Transverse colon (tissue), 4 donors: ENCODE measurements around the gene NELFE. TPM values are rescaled to one million over a fixed set of nuclear protein-coding genes. Genes with fewer than 3 reads are reported as not detected.

Experiments used
- DNase-seq: peaks from one replicate; pipeline ENCODE4 v3.0.0-alpha.2; 2019
- H3K27ac ChIP-seq, 4 donors: fragments of 200-600 bp; sonication (generic); 2 replicates each; pipeline ENCODE4 v1.5.1; 2016 to 2018; ENCODE audit warnings: inconsistent platforms in 4 of 4
- H3K27me3 ChIP-seq: fragments of 200-600 bp; sonication (generic); 2 replicates; pipeline ENCODE4 v1.5.1; 2017; ENCODE audit warnings: inconsistent platforms
- H3K36me3 ChIP-seq, 4 donors: fragments of 200-600 bp; sonication (generic); 2 replicates each; pipeline ENCODE4 v1.5.1; 2017 to 2019; ENCODE audit warnings: inconsistent platforms in 4 of 4
- H3K4me1 ChIP-seq, 4 donors: fragments of 200-600 bp; sonication (generic); 2 replicates each; pipeline ENCODE4 v1.5.1; 2017 to 2020; ENCODE audit warnings: inconsistent platforms in 4 of 4
- H3K4me3 ChIP-seq, 4 donors: fragments of 200-600 bp; sonication (generic); 1 replicate in 1 of 4; 2 replicates in 3 of 4; pipeline versions ENCODE4 v1.5.1 to v1.6.1; 2017 to 2019; ENCODE audit warnings: inconsistent platforms in 4 of 4
- H3K9me3 ChIP-seq, 2 donors: fragments of 200-600 bp; sonication (generic); 2 replicates each; pipeline ENCODE4 v1.5.1; 2017 to 2019; ENCODE audit warnings: inconsistent platforms in 2 of 2
- CTCF ChIP-seq, 5 experiments: fragments of 200-600 bp in 3 of 5; fragments of 450-650 bp in 2 of 5; sonication (generic) in 3 of 5; IDR thresholded peaks; 1 replicate in 2 of 5; 2 replicates in 3 of 5; pipeline ENCODE4 v1.5.1; 2016 to 2017; ENCODE audit warnings: antibody characterized with exemption in 5 of 5, inconsistent platforms in 3 of 5, mild to moderate bottlenecking in 2 of 5, moderate library complexity in 1 of 5
- EP300 ChIP-seq: sonication (generic); formaldehyde crosslinking; IDR thresholded peaks from one replicate; pipeline ENCODE4 v1.6.1; 2017; ENCODE audit warnings: antibody characterized with exemption, low read depth
- POLR2A ChIP-seq: fragments of 450-650 bp; IDR thresholded peaks from one replicate; pipeline ENCODE4 v1.6.1; 2016; ENCODE audit warnings: antibody characterized with exemption, mild to moderate bottlenecking, moderate library complexity
- POLR2AphosphoS5 ChIP-seq, 3 donors: sonication (generic); formaldehyde crosslinking; IDR thresholded peaks; one replicate each; pipeline ENCODE4 v1.6.1; 2016; ENCODE audit warnings: antibody characterized with exemption in 3 of 3
- WGBS, 2 donors: methylation state at CpG; one replicate each; pipeline ENCODE4 v1.1.5; 2018; ENCODE audit warnings: low coverage in 1 of 2; 5-methylcytosine and 5-hydroxymethylcytosine counted together
- in situ Hi-C, 4 donors: fragments of 200-750 bp; cut with MboI; loops; one replicate each; pipeline versions ENCODE4 v1.15.0 to v1.15.1; 2017; ENCODE audit warnings: low sequenced_read_pairs in 3 of 4, low pct_ligation_motif_present in 1 of 4, low pct_unique_long_range_greater_than_20kb in 1 of 4
- intact Hi-C: fragments of 100-400 bp; cut with DNase I; formaldehyde crosslinking; loops from one replicate; pipeline ENCODE4 v1.15.1; 2023; ENCODE audit warnings: low total_unique reads
- small RNA-seq, 4 donors: library from RNA; depleted of rRNA; stranded (forward); fragments of <200 nt; gene quantifications; one replicate each; pipeline ENCODE3, GENCODE V24; 2016
- total RNA-seq, 4 donors: library from RNA; depleted of rRNA; stranded (reverse); fragments of >200 nt; gene quantifications; one replicate each; pipeline ENCODE4 v1.1.0, GENCODE V29; 2016

Gene NELFE
- total RNA-seq, 4 donors from 2014 or later: 59.2 to 114 (median 88.0) TPM

- intact Hi-C loops: loop anchor here (5.0 kb wide), 1 partner anchor 48 kb away; no protein-coding TSS in a partner anchor
- Histone ChIP-seq H3K27me3 (no peaks in the 10 kb centered on the region), H3K9me3 (no peaks in the 10 kb centered on the region), H3K27ac (peak overlapping the region in 3 of 4 donors; percentile 87 to 92 (median 87)), H3K36me3 (no peaks in the 10 kb centered on the region), H3K4me3 (no peak overlapping the region), H3K4me1 (peaks cover 2 to 32% (median 17%) of the 10 kb centered on the region in 4 donors)
- WGBS, 2 donors: 84 to 90% methylated on average over 3 of the region's 3 CpGs
- TF ChIP-seq POLR2AphosphoS5 (IDR thresholded peaks at IDR 0.05) (no peak), POLR2A (no peak), CTCF (IDR thresholded peaks at IDR 0.05) (no peak), EP300 (no peak)
- no peak for DNase-seq
- in situ Hi-C loops: loop anchor here in 1 of 4 donors (10.0 kb wide), 1 partner anchor 51 kb away; the partner anchor contains the start of genes NELFE and SKIC2
Observed at GRCh38 chr6:31903957-31904356, 54.8 kb downstream of the NELFE start.

Small RNA genes within 50 kb of the gene (small RNA-seq; reads per million reads assigned to genes)
- 0 reads per million in 4 donors for gene AL645922.1

Other genes starting within 250 kb of the NELFE start
- gene LY6G6D, start 243.6 kb downstream of the NELFE start, total RNA-seq: not detected
- gene LY6G6C, start 237.2 kb downstream of the NELFE start, total RNA-seq: not detected
- under 1 TPM in 1 of 4 donors, not detected in 3; 0.16 TPM for gene MPIG6B, start 235.6 kb downstream of the NELFE start, total RNA-seq
- gene DDAH2, start 229.7 kb downstream of the NELFE start, total RNA-seq: 100 to 1,000 TPM in 3 of 4 donors, 10 to 100 TPM in 1; 78.3 to 148 (median 107) TPM
- gene CLIC1, start 222.4 kb downstream of the NELFE start, total RNA-seq: 100 to 1,000 TPM; 253 to 375 (median 362) TPM
- gene MSH5, start 219.0 kb downstream of the NELFE start, total RNA-seq: 100 to 1,000 TPM in 1 of 4 donors, 10 to 100 TPM in 3; 16.5 to 159 (median 43.9) TPM
- 10 to 100 TPM in 1 of 4 donors, 1 to 10 TPM in 1, not detected in 2; 3.3 to 11.1 TPM for gene SAPCD1, start 196.3 kb downstream of the NELFE start, total RNA-seq
- gene VWA7, start 181.6 kb downstream of the NELFE start, total RNA-seq: 10 to 100 TPM in 2 of 4 donors, 1 to 10 TPM in 2; 7.6 to 22.1 (median 9.6) TPM
- gene VARS1, start 163.2 kb downstream of the NELFE start, total RNA-seq: 10 to 100 TPM; 18.0 to 54.7 (median 31.1) TPM
- gene LSM2, start 152.0 kb downstream of the NELFE start, total RNA-seq: 10 to 100 TPM; 23.5 to 43.0 (median 34.8) TPM
- under 1 TPM in 2 of 4 donors, not detected in 2; 0.64 to 0.68 TPM for gene HSPA1L, start 143.7 kb downstream of the NELFE start, total RNA-seq
- gene HSPA1A, start 143.4 kb downstream of the NELFE start, total RNA-seq: 100 to 1,000 TPM; 192 to 247 (median 221) TPM
- gene HSPA1B, start 131.2 kb downstream of the NELFE start, total RNA-seq: 100 to 1,000 TPM; 104 to 471 (median 278) TPM
- 10 to 100 TPM; 21.1 to 88.7 (median 65.4) TPM for gene NEU1, start 96.2 kb downstream of the NELFE start, total RNA-seq
- 100 to 1,000 TPM; 149 to 734 (median 395) TPM for gene SLC44A4, start 80.0 kb downstream of the NELFE start, total RNA-seq
- 10 to 100 TPM; 25.9 to 33.3 (median 27.9) TPM for gene EHMT2, start 61.3 kb downstream of the NELFE start, total RNA-seq
- 1 to 10 TPM in 1 of 4 donors, under 1 TPM in 3; 0.14 to 1.3 (median 0.77) TPM for gene ZBTB12, start 56.9 kb downstream of the NELFE start, total RNA-seq
- 1 to 10 TPM; 4.6 to 9.4 (median 7.5) TPM for gene C2, start 31.3 kb downstream of the NELFE start, total RNA-seq
- gene CFB, start 12.9 kb downstream of the NELFE start, total RNA-seq: 10 to 100 TPM in 3 of 4 donors, 1 to 10 TPM in 1; 9.0 to 59.7 (median 39.6) TPM
- 100 to 1,000 TPM in 1 of 4 donors, 10 to 100 TPM in 3; 52.8 to 173 (median 71.3) TPM for gene SKIC2, start 204 bp upstream of the NELFE start, total RNA-seq
- gene DXO, start 13.2 kb upstream of the NELFE start, total RNA-seq: 10 to 100 TPM; 17.5 to 29.9 (median 20.9) TPM
- gene C4A, start 23.1 kb upstream of the NELFE start, total RNA-seq: 100 to 1,000 TPM in 1 of 4 donors, 10 to 100 TPM in 3; 16.9 to 210 (median 33.6) TPM
- 100 to 1,000 TPM in 1 of 4 donors, 10 to 100 TPM in 3; 20.3 to 137 (median 64.0) TPM for gene C4B, start 55.8 kb upstream of the NELFE start, total RNA-seq
- gene CYP21A2, start 79.4 kb upstream of the NELFE start, total RNA-seq: under 1 TPM in 3 of 4 donors, not detected in 1; 0.27 to 0.64 (median 0.40) TPM
- gene TNXB, start 150.4 kb upstream of the NELFE start, total RNA-seq: 100 to 1,000 TPM in 1 of 4 donors, 10 to 100 TPM in 3; 47.7 to 205 (median 66.2) TPM
- gene ATF6B, start 169.3 kb upstream of the NELFE start, total RNA-seq: 100 to 1,000 TPM in 2 of 4 donors, 10 to 100 TPM in 2; 59.0 to 139 (median 98.5) TPM
- 1 to 10 TPM in 2 of 4 donors, not detected in 2; 3.0 to 3.3 TPM for gene FKBPL, start 171.3 kb upstream of the NELFE start, total RNA-seq
- 1 to 10 TPM in 2 of 4 donors, not detected in 2; 2.4 to 2.7 TPM for gene PRRT1, start 193.0 kb upstream of the NELFE start, total RNA-seq
- gene PPT2, start 195.2 kb upstream of the NELFE start, total RNA-seq: 10 to 100 TPM; 13.1 to 80.0 (median 28.1) TPM
- 10 to 100 TPM in 3 of 4 donors, 1 to 10 TPM in 1; 2.6 to 79.4 (median 16.2) TPM for gene EGFL8, start 205.6 kb upstream of the NELFE start, total RNA-seq
- gene AGPAT1, start 217.1 kb upstream of the NELFE start, total RNA-seq: 10 to 100 TPM; 17.9 to 67.2 (median 50.1) TPM
- 100 to 1,000 TPM in 3 of 4 donors, 10 to 100 TPM in 1; 36.0 to 212 (median 120) TPM for gene RNF5, start 219.4 kb upstream of the NELFE start, total RNA-seq
- gene AGER, start 225.3 kb upstream of the NELFE start, total RNA-seq: 1 to 10 TPM; 1.1 to 9.0 (median 2.7) TPM
- 10 to 100 TPM; 34.4 to 87.5 (median 41.3) TPM for gene PBX2, start 231.2 kb upstream of the NELFE start, total RNA-seq
- gene GPSM3, start 233.7 kb upstream of the NELFE start, total RNA-seq: 1 to 10 TPM in 3 of 4 donors, under 1 TPM in 1; 1.00 to 8.6 (median 6.7) TPM